NCI-H2171 treated with DMSO at 0.1 percent for 48 hours (cell line): Measurements from ENCODE around the gene KCNIP3.
"Not testable (repeated sequence)": the region's sequence is repeated elsewhere in the genome, so short reads cannot be mapped to it uniquely, and the experiment has no call there.

Experiments used
- DNase-seq: peaks from one replicate; lab custom pipeline; 2025; lab: John Stamatoyannopoulos, UW

The KCNIP3 gene

DNA sequence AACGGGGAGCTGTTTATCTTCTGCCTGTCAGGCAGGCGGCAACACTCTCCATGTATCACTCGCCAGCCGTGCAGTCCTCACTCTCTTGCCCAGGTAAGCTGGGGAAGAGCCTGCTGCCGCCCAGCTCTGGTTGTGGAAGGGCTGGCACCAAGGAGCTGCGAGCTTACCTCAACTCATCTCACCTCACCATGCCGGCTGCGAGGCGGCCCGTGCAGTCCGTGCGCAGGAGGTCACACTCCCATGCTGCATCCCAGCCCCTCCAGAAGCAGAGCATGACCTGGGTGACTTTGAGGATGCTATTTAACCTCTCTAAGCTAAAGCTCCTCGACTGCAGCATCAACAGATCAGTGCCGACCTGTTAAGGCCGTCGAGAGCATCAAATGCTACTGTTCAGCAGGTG lies 118.4 kb downstream of the KCNIP3 start:
- DNase-seq: not testable (repeated sequence)

- not testable (repeated sequence) for DNase-seq
Measured at GRCh38 chr2:95427196-95427867, 130.2 kb downstream of the KCNIP3 start.

DNA sequence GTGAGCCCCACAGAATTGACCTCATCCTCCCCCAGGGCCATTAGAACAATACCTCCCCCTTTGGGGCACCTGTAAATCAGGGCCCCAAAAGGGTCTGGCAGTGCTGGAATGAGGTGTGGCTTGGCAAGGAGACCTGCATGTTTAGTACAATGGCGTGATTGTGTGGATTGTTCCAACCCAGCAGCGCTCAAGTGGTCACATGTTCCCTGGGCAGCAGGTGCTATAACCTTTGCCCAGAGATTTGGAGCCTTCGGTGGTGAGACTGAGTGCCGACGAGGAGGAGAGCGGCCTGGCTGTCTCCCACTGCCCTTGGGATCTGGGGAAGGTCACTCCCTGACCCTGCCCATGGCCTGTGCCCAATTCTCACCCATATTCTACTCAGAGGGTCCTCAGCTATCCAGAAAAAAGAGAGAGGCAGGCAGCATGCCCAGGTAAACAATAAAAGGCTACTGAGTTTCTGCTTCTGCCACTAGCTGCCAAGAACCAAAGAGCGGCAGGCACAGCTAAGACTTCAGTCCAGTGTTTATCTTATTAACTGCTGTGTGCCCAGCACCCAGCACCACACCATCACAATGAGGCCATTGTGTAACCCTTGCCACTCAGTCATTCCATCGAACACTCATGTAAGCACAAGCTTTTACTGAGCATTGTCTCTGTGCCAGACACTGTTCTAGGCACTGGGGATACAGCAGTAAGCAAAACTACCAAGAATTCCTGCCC lies 132.8 kb downstream of the KCNIP3 start:
- not testable (repeated sequence) for DNase-seq

DNA sequence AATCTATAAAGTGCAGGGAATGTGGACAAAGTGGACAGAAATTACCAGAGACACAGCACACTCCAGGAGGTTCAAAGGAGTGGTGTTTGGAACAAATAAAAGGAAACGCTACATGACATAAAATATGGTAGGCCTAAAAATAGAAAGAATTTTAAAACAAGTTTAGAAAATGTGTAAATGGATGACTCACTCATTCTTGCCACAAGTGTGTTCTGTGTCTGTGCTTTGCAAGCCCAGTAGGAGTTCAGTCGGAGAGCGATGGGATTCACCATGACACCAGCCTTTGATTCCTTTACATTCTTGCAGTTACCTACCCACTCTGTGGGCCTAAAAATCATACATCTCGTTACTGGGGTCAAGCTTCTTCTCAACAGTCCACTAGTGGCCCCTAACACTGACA lies 136.2 kb downstream of the KCNIP3 start:
- DNase-seq: not testable (repeated sequence)

DNA sequence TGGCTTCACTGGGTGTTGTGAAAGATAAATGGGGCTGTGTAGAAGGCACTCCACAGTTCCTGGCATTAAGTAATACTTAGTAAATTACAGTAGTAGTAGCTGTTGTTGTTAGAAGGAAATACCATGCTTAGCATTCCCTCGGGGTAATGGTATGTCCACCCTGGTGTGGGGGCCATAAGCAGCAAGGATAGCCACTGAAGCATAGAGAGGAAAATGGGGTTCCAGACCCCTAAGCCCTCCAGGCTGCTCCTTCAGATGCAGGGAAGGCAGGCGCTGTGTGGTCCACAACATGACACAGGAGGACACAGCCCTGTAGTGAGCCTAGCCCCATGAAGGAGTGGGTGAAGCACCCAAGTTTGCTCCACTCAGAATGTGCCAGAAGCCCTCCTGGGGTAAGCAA lies 136.8 kb downstream of the KCNIP3 start:
- DNase-seq: not testable (repeated sequence)

DNA sequence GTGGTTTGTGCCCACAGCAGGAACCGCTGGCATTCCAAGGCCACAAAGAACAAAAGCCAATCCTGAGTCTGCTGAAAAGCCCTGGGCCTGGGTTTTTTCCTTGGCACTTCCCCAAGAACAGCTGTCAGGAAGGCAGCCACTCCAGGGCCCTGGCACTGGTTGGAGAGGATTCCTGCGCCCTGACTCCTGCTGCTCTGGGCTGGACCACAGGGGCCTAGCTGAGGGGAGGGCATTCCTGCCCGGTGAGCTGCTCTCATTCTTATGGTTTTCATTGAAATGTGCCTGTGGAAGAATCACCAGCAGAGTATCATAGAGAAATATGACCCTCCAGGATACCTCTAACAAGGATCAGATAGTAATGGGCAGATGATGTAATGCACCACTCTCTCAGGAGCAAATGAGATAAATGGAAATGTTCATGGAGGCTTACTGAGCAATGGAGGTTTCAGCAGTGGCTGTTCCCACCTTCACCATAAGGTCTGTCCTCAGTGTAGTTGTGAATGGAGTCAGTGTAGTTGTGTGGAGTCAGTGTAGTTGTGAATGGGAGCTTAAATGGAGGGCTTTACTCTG lies 137.4 kb downstream of the KCNIP3 start:
- not testable (repeated sequence) for DNase-seq

DNA sequence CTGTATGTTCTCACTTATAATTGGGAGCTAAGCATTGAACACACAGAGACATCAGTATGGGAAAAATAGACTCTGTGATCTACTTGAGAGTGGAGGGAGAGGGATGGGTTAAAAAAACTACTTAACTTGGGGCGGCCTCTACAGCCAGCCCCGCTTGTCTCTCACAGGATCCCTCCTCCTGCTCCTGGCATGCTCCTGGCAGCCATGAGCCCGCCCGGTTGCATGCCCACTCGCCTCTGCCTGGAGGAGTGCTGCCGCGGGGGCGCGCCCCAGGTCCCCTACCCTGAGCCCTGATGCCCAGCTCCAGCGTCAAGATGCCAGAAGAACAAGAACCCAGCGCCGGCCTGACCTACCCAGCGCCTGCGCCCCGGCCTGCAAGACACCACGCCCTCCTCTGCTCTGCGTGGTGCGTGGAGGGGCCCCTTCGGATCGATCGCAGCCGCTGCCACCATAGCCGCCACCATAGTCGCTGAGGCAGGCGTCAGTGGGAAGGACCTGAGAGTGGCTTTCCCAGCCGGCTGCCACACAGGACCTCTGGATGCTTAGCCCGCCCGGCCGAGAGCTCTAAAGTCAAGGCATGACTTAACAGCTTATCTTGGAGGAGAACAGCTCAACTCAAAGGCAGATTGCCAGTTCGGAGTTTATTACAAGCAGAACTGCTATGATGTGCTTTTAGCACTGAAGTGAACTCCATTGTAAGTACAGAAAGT lies 138.2 kb downstream of the KCNIP3 start:
- DNase-seq: not testable (repeated sequence)
